Lung (tissue), 12 donors: ENCODE results near the gene KRTAP4-2. TPM values are rescaled to one million over a fixed set of nuclear protein-coding genes. Genes with fewer than 3 reads are reported as not detected.
"Not testable (repeated sequence)": the region's sequence is repeated elsewhere in the genome, so short reads cannot be mapped to it uniquely, and the experiment has no call there.

ENCODE experiments used
- ATAC-seq: fragments of 200-7000 bp; cut with Tn5 transposase; one replicate; pipeline ENCODE4 v1.9.1; 2020; ENCODE audit warnings: moderate number of reproducible peaks; ENCODE audit not compliant: insufficient read depth, low FRiP score
- DNase-seq, 3 donors: peaks; one replicate each; pipeline ENCODE4 v3.0.0-alpha.2; 2013 to 2017
- H3K27ac ChIP-seq, 2 donors: one replicate each; pipeline ENCODE4 v1.5.1; 2013; ENCODE audit warnings: mild to moderate bottlenecking in 2 of 2, moderate library complexity in 2 of 2, control low read depth in 1 of 2, inconsistent platforms in 1 of 2, low read depth in 1 of 2, low read length in 1 of 2
- H3K27me3 ChIP-seq, 3 donors: one replicate each; pipeline ENCODE4 v1.5.1; 2013; ENCODE audit warnings: low read length in 2 of 3; ENCODE audit not compliant: control insufficient read depth in 3 of 3, insufficient read depth in 3 of 3
- H3K36me3 ChIP-seq, 4 donors: one replicate each; pipeline ENCODE4 v1.5.1; 2013; ENCODE audit warnings: low read length in 4 of 4, mild to moderate bottlenecking in 1 of 4, moderate library complexity in 1 of 4; ENCODE audit not compliant: control insufficient read depth in 4 of 4, insufficient read depth in 4 of 4
- H3K4me1 ChIP-seq, 5 donors: one replicate each; pipeline ENCODE4 v1.5.1; 2013; ENCODE audit warnings: low read length in 5 of 5, mild to moderate bottlenecking in 2 of 5, moderate library complexity in 1 of 5; ENCODE audit not compliant: control insufficient read depth in 5 of 5, insufficient read depth in 5 of 5
- H3K4me3 ChIP-seq: one replicate; pipeline ENCODE4 v1.5.1; 2013; ENCODE audit warnings: mild to moderate bottlenecking, control low read depth, moderate library complexity
- H3K9ac ChIP-seq, 2 donors: one replicate each; pipeline ENCODE4 v1.5.1; 2013; ENCODE audit warnings: low read length in 2 of 2, control low read depth in 1 of 2; ENCODE audit not compliant: insufficient read depth in 1 of 2
- H3K9me3 ChIP-seq, 4 donors: one replicate each; pipeline ENCODE4 v1.5.1; 2013; ENCODE audit warnings: low read length in 3 of 4, mild to moderate bottlenecking in 1 of 4, moderate library complexity in 1 of 4; ENCODE audit not compliant: control insufficient read depth in 4 of 4, insufficient read depth in 3 of 4
- CTCF ChIP-seq: IDR thresholded peaks from 2 replicates; pipeline ENCODE4 v1.5.1; 2012; ENCODE audit warnings: mild to moderate bottlenecking; ENCODE audit errors: control extremely low read depth, extremely low read depth
- WGBS, 2 donors: extraction: QIAGEN DNeasy Blood & Tissue Kit; methylation state at CpG; one replicate each; pipeline ENCODE4 v1.1.7; 2013; 5-methylcytosine and 5-hydroxymethylcytosine counted together
- polyA plus RNA-seq, 2 donors: library from polyadenylated mRNA; stranded (reverse); fragments of 200-250 nt; gene quantifications; one replicate each; pipeline ENCODE4 v1.2.1, GENCODE V29; 2013
- total RNA-seq, 2 donors: library from RNA; depleted of rRNA in 1 of 2; stranded (reverse); fragments of >200 nt in 1 of 2; gene quantifications; one replicate each; pipeline ENCODE4 v1.2.1, GENCODE V29; 2014 to 2021
- donor health status: control.
- donor health status: control.
- donor health status: Bipolar disorder and iron deficiency.
- donor health status: healthy.
- donor health status: DM: yes; HTN: yes; CAD: no.

The KRTAP4-2 gene
- total and polyA plus RNA-seq, 4 donors = not detected

- H3K9me3 ChIP-seq = peaks cover 0 to 12% (median 4%) of the 10 kb centered on the region in 4 donors
- H3K36me3 ChIP-seq = no peaks in the 10 kb centered on the region
- no peak for DNase-seq
Observed at GRCh38 chr17:41140360-41141131, 37.5 kb downstream of the KRTAP4-2 start, which contains the start of gene KRTAP4-6. Gene KRTAP4-6, minus strand, starts transcription at chr17:41140544. Its CDS starts 57 bp downstream, at chr17:41140487.

GRCh38 chr17:41139865-41140264, 38.2 kb downstream of the KRTAP4-2 start:
- H3K9me3 ChIP-seq = peaks cover 0 to 12% (median 4%) of the 10 kb centered on the region in 4 donors
- H3K36me3 ChIP-seq, DNase-seq, H3K4me1 ChIP-seq, H3K4me3 ChIP-seq, H3K27me3 ChIP-seq, H3K9ac ChIP-seq, ATAC-seq, H3K27ac ChIP-seq: not testable (repeated sequence)
- 89 to 97% methylated on average over 12 of the region's 12 CpGs for WGBS, 2 donors

More at GRCh38 chr17:41140360-41141131, 37.5 kb downstream of the KRTAP4-2 start, which contains the start of gene KRTAP4-6:
- 91 to 92% methylated on average over 6 of the region's 6 CpGs for WGBS, 2 donors
- H3K27ac ChIP-seq = no peak within 1 kb of the TSS
- no peaks in the 10 kb centered on the region for H3K4me1 ChIP-seq
- no peak for ATAC-seq
- no peak within 1 kb of the TSS for H3K4me3 ChIP-seq
- no peak for TF ChIP-seq CTCF
- H3K9ac ChIP-seq = no peak within 1 kb of the TSS
- H3K27me3 ChIP-seq = no peaks in the 10 kb centered on the region

GRCh38 chr17:41133880-41134735, 43.9 kb downstream of the KRTAP4-2 start:
- no peak for TF ChIP-seq CTCF
- Histone ChIP-seq H3K9me3 (no peaks in the 10 kb centered on the region), H3K27ac (no peak overlapping the region), H3K36me3 (no peaks in the 10 kb centered on the region), H3K4me1 (no peaks in the 10 kb centered on the region), H3K9ac (no peak overlapping the region), H3K4me3 (no peak overlapping the region), H3K27me3 (no peaks in the 10 kb centered on the region)
- 43 to 50% methylated on average over 2 of the region's 2 CpGs for WGBS, 2 donors
- ATAC-seq = no peak
- DNase-seq = no peak

- no peak for TF ChIP-seq CTCF
- WGBS, 2 donors = 82 to 89% methylated on average over 3 of the region's 3 CpGs
- no peak overlapping the region for H3K27ac ChIP-seq
- H3K9ac ChIP-seq = no peak overlapping the region
- ATAC-seq = no peak
- H3K9me3 ChIP-seq = no peaks in the 10 kb centered on the region
- no peak for DNase-seq
- H3K36me3 ChIP-seq = no peaks in the 10 kb centered on the region
- H3K4me3 ChIP-seq = no peak overlapping the region
- no peaks in the 10 kb centered on the region for H3K27me3 ChIP-seq
- no peaks in the 10 kb centered on the region for H3K4me1 ChIP-seq
Observed at GRCh38 chr17:41131979-41132378, 46.0 kb downstream of the KRTAP4-2 start.
